HG03378 (cell line): ENCODE data around the gene RASL10A.

Source experiments
- ATAC-seq: cut with Tn5 transposase; IDR thresholded peaks from one replicate; pipeline ENCODE4 v1.9.1; 2021; ENCODE audit warnings: mild to moderate bottlenecking, moderate library complexity; ENCODE audit not compliant: unreplicated experiment

Gene RASL10A

GRCh38 chr22:29323641-29324040 lies 8.1 kb upstream of the RASL10A start:
- ATAC-seq: no peak

GRCh38 chr22:29320546-29320945 lies 5.0 kb upstream of the RASL10A start:
- ATAC-seq: no peak

- ATAC-seq: no peak
Measured at GRCh38 chr22:29319072-29319471, 3.6 kb upstream of the RASL10A start.

GRCh38 chr22:29317827-29318454 lies 2.4 kb upstream of the RASL10A start:
- no peak for ATAC-seq

GRCh38 chr22:29316141-29316828 lies 788 bp upstream of the RASL10A start:
- ATAC-seq: no peak

GRCh38 chr22:29314537-29315285 lies 786 bp downstream of the RASL10A start:
- ATAC-seq: no peak

- ATAC-seq: no peak
Measured at GRCh38 chr22:29313576-29314466, 1.7 kb downstream of the RASL10A start.

GRCh38 chr22:29313126-29313575 lies 2.3 kb downstream of the RASL10A start:
- no peak for ATAC-seq

GRCh38 chr22:29312218-29313125 lies 3.0 kb downstream of the RASL10A start:
- ATAC-seq: no peak

GRCh38 chr22:29311464-29312217 lies 3.9 kb downstream of the RASL10A start:
- no peak for ATAC-seq

- ATAC-seq: no peak
Measured at GRCh38 chr22:29310863-29311339, 4.6 kb downstream of the RASL10A start.

GRCh38 chr22:29310065-29310862 lies 5.2 kb downstream of the RASL10A start:
- ATAC-seq: no peak

GRCh38 chr22:29309332-29310064 lies 6.0 kb downstream of the RASL10A start:
- no peak for ATAC-seq

GRCh38 chr22:29308791-29309262 lies 6.7 kb downstream of the RASL10A start:
- no peak for ATAC-seq

- ATAC-seq: no peak
Measured at GRCh38 chr22:29308148-29308790, 7.2 kb downstream of the RASL10A start.

- no peak for ATAC-seq
Measured at GRCh38 chr22:29307596-29308147, 7.8 kb downstream of the RASL10A start.
